Lower lobe of right lung (tissue), 2 donors: ENCODE measurements around the gene ZFAND4. TPM values are rescaled to one million over a fixed set of nuclear protein-coding genes. Genes with fewer than 3 reads are reported as not detected.

Experiments
- ATAC-seq, 2 donors: fragments of 200-7000 bp; cut with Tn5 transposase; one replicate each; pipeline ENCODE4 v1.9.1; 2020 to 2022; ENCODE audit warnings: mild to moderate bottlenecking in 2 of 2, moderate library complexity in 2 of 2
- DNase-seq: peaks from one replicate; pipeline ENCODE4 v3.0.0-alpha.2; 2020
- H3K27ac ChIP-seq: fragments of 200-600 bp; one replicate; pipeline ENCODE4 v1.8.0; 2022
- H3K27me3 ChIP-seq: fragments of 200-600 bp; one replicate; pipeline ENCODE4 v1.8.0; 2022; ENCODE audit warnings: low read depth
- H3K36me3 ChIP-seq: fragments of 200-600 bp; one replicate; pipeline ENCODE4 v1.8.0; 2022; ENCODE audit warnings: mild to moderate bottlenecking
- H3K4me1 ChIP-seq: fragments of 200-600 bp; one replicate; pipeline ENCODE4 v1.8.0; 2022
- H3K4me3 ChIP-seq: fragments of 200-600 bp; one replicate; pipeline ENCODE4 v1.8.0; 2022; ENCODE audit warnings: mild to moderate bottlenecking
- H3K9me3 ChIP-seq: fragments of 200-600 bp; one replicate; pipeline ENCODE4 v1.8.0; 2022
- CTCF ChIP-seq: fragments of 200-600 bp; IDR thresholded peaks from one replicate; pipeline ENCODE4 v1.8.0; 2022; ENCODE audit warnings: antibody characterized with exemption, mild to moderate bottlenecking
- intact Hi-C: fragments of 100-400 bp; cut with DNase I; formaldehyde crosslinking; loops from one replicate; pipeline ENCODE4 v1.11.0; 2022
- total RNA-seq: library from RNA; stranded (reverse); fragmentation: NEBNext Ultra II Directional; extraction: Animal tissue kit (Norgen Biotek cat#: 25700); gene quantifications from one replicate; pipeline ENCODE4 v1.2.1, GENCODE V29; 2021
- donor health status: DM: no; HTN: yes; CAD: no; lungs with severe emphysema.

ZFAND4 gene
- total RNA-seq, 1 donor from 2014 or later: 15.7 TPM

- intact Hi-C loops: no loop called here
- Histone ChIP-seq H3K9me3 (no peaks in the 10 kb centered on the region), H3K36me3 (peaks cover 11% of the 10 kb centered on the region), H3K27ac (no peak overlapping the region), H3K4me1 (no peaks in the 10 kb centered on the region), H3K27me3 (no peaks in the 10 kb centered on the region), H3K4me3 (no peak overlapping the region)
- DNase-seq (no peak), ATAC-seq (no peak)
- no peak for TF ChIP-seq CTCF
These were observed 47.8 kb downstream of the ZFAND4 start for GRCh38 chr10:45624724-45625123.

GRCh38 chr10:45614869-45615268, 57.7 kb downstream of the ZFAND4 start:
- H3K9me3 ChIP-seq: no peaks in the 10 kb centered on the region
- no peak for TF ChIP-seq CTCF
- H3K36me3 ChIP-seq: peaks cover 4% of the 10 kb centered on the region

GRCh38 chr10:45612741-45613140, 59.8 kb downstream of the ZFAND4 start:
- Histone ChIP-seq H3K27me3 (no peaks in the 10 kb centered on the region), H3K4me1 (no peaks in the 10 kb centered on the region), H3K27ac (no peak overlapping the region), H3K4me3 (no peak overlapping the region), H3K36me3 (peaks cover 4% of the 10 kb centered on the region), H3K9me3 (no peaks in the 10 kb centered on the region)
- no peak for TF ChIP-seq CTCF
- no peak for DNase-seq
- ATAC-seq: no peak
- intact Hi-C loops: no loop called here

More at GRCh38 chr10:45614869-45615268, 57.7 kb downstream of the ZFAND4 start:
- DNase-seq (no peak), ATAC-seq (no peak)
- H3K27me3 ChIP-seq: no peaks in the 10 kb centered on the region
- H3K27ac ChIP-seq: no peak overlapping the region
- intact Hi-C loops: no loop called here
- H3K4me3 ChIP-seq: no peak overlapping the region
- H3K4me1 ChIP-seq: no peaks in the 10 kb centered on the region

GRCh38 chr10:45608052-45608451, 64.5 kb downstream of the ZFAND4 start:
- intact Hi-C loops: no loop called here
- H3K4me1 ChIP-seq: no peaks in the 10 kb centered on the region
- ATAC-seq (no peak), DNase-seq (no peak)
- H3K36me3 ChIP-seq: no peaks in the 10 kb centered on the region
- no peak for TF ChIP-seq CTCF
- no peaks in the 10 kb centered on the region for H3K9me3 ChIP-seq
- no peak overlapping the region for H3K27ac ChIP-seq
- H3K27me3 ChIP-seq: no peaks in the 10 kb centered on the region
- no peak overlapping the region for H3K4me3 ChIP-seq

GRCh38 chr10:45607276-45607675, 65.3 kb downstream of the ZFAND4 start:
- H3K27me3 ChIP-seq: no peaks in the 10 kb centered on the region
- DNase-seq: no peak
- intact Hi-C loops: no loop called here
- TF ChIP-seq CTCF: no peak
- H3K9me3 ChIP-seq: no peaks in the 10 kb centered on the region
- no peak for ATAC-seq
- no peaks in the 10 kb centered on the region for H3K4me1 ChIP-seq
- H3K36me3 ChIP-seq: no peaks in the 10 kb centered on the region
- H3K27ac ChIP-seq: no peak overlapping the region
- no peak overlapping the region for H3K4me3 ChIP-seq

GRCh38 chr10:45602836-45603235, 69.7 kb downstream of the ZFAND4 start:
- H3K9me3 ChIP-seq: no peaks in the 10 kb centered on the region
- H3K27ac ChIP-seq: no peak overlapping the region
- no peaks in the 10 kb centered on the region for H3K36me3 ChIP-seq
- ATAC-seq (no peak), DNase-seq (no peak)
- TF ChIP-seq CTCF: no peak
- H3K27me3 ChIP-seq: peaks cover 5% of the 10 kb centered on the region
- H3K4me3 ChIP-seq: no peak overlapping the region
- intact Hi-C loops: no loop called here
- H3K4me1 ChIP-seq: no peaks in the 10 kb centered on the region
